HG03103 (cell line): Measurements from ENCODE around the gene SLC26A1.

Source experiments
- ATAC-seq: cut with Tn5 transposase; IDR thresholded peaks from one replicate; pipeline ENCODE4 v1.9.1; 2021; ENCODE audit warnings: low read depth; ENCODE audit not compliant: unreplicated experiment

Gene SLC26A1

DNA sequence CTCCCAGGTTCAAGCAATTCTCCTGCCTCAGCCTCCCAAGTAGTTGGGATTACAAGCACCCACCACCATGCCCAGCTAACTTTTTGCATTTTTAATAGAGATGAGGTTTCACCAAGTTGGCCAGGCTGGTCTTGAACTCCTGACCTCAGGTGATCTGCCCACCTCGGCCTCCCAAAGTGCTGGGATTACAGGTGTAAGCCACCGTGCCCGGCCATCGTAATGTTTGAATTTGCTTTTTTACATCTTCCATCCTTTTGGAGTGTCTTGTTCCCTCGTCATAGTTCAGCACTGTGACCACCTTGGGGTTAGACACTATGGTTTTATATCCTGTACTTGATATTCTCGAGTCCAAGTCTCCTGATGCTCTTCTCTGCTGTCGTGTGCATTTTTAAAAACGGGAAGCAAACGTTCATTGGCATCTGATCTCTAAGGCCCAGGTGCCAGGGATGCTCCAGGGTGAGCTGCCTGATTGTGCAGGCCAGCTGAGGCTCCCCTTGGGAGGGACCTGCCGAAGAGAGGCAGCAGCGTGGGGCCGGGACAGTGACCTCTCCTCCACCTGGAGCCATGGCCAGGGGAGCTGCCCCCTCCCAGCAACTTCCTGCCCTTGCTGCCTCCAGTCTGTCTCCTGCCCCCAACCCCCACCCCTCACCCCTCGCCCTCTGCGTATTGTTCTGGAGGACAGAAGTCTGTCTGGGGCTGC, 36.5 kb downstream of the SLC26A1 start:
- ATAC-seq, result no peak

- ATAC-seq, result no peak
These were observed 37.2 kb downstream of the SLC26A1 start for GRCh38 chr4:955931-956381.

GRCh38 chr4:955161-955921, 37.9 kb downstream of the SLC26A1 start:
- ATAC-seq, result no peak

- no peak for ATAC-seq
These were observed 38.8 kb downstream of the SLC26A1 start for GRCh38 chr4:954211-955020.

DNA sequence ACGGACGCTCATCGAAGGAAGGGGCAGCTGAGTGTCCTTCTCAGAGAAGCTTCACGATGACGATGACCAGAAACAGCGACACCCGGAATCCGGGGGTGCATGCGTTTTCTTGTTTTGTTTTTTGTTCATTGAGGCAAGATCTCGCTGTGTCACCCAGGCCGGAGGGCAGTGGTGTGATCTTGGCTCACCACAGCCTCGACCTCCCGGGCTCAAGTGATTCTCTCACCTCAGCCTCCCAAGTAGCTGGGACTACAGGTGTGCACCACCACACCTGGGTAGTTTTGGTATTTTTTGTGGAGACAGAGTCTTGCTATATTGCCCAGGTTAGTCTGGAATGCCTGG, 39.7 kb downstream of the SLC26A1 start:
- no peak for ATAC-seq

DNA sequence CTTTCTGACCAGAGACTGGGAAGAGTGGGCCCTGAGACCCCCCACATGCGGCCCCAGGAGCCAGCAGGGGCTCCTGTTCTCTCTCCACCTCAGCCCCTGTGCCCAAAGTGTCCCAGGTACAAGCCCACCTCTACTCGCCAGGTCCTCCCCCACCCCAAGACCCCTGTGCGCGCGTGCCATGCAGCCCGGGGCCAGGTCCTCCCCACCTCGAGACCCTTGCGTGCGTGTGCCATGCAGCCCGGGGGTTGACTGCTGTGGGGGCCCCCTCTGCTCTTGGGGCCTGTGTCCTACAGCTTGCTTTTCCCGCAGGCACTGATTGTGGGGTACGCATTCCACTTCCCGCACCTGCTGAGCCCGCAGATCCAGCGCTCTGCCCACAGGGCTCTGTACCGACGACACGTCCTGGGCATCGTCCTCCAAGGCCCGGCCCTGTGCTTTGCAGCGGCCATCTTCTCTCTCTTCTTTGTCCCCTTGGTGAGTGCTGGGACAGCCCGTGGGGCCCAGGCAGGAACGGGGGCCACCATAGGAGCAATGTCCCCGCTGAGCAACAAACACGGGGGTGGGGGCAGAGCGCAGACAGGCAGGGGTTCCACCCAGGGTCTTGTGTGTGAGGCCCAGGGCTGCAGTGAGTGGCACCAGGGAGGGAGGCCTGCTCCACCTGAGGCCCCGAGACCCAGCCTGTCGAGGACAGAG, 40.2 kb downstream of the SLC26A1 start:
- no peak for ATAC-seq

GRCh38 chr4:951594-952468, 41.4 kb downstream of the SLC26A1 start:
- ATAC-seq, result no peak

GRCh38 chr4:951186-951585, 42.0 kb downstream of the SLC26A1 start:
- no peak for ATAC-seq

- ATAC-seq, result no peak
These were observed 42.8 kb downstream of the SLC26A1 start for GRCh38 chr4:950136-951020.

DNA sequence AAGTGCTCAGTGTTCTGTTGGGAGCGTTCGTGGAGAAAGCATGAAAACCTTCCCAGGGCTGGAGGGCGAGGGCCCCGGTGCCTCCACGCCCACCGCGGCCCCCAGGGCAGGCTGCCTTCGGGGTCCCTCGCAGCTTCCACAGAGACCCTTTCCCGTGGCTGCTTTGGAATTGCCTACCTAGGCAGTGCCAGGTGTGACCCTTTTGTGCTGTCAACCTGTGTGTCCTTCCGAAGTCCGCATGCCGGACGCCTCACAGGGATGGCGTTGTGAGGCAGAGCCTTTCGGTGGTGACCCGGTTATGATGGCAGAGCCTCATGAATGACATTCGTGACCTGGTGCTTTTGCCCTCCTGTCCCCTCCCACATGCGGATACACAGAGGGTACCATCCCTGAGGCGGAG, 43.5 kb downstream of the SLC26A1 start:
- ATAC-seq, result no peak

DNA sequence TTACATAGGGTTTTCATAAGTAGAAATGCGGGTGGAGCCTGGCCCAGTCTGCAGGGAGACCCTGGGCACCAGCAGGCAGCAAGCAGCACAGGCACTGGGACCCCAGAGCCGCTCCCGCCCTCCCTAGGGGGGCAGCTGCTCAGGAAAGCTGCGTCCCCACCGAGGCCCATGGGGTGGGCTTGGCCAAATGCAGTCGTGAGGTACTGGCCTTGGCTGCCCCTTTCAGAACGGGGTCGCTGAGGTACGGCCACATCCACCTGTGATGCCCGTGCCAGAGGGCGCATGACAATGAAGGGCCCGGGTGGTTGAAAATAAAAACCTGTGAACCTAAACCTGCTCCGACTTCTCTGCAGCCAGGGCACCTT, 44.3 kb downstream of the SLC26A1 start:
- no peak for ATAC-seq

DNA sequence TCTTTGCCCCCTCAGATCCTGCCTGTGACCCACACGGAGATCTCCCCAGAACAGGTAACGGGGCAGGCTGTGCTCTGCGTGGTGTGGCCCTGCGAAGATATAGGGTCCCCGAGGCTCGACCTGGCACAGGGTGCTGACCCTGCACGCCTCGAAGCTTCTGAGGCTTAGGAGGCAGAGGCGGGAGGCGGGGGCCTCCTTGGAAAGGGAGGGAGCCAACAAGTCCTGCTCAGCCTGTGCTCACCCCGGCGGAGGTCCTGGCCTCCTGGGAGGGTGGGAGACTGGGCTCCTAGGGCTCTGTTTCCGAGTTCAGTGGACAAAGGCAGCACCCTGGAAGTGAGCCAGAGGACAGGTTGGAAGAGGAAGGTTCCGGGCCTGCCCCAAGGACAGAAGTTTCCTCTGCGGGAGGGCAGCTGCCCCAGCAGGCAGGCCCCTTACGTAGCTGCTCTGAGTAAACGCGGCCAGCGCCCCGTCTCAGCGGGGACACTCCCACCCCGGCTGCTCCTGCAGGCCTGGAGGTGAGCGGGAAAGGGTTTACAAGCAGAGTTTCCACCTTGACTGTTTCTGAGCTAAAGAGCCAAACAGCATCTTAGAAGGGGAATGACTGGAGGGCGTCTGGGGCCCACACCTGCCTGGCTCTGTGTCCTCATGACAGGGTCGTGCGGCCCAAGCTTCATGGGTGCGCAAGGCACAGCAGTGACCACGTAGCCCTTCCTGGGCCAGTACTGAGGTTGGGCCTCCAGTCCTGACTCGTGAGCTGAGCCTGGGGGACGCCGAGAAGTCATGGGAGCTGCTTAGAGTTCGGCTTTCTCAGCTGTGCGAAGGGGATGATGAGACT, 44.9 kb downstream of the SLC26A1 start:
- no peak for ATAC-seq

DNA sequence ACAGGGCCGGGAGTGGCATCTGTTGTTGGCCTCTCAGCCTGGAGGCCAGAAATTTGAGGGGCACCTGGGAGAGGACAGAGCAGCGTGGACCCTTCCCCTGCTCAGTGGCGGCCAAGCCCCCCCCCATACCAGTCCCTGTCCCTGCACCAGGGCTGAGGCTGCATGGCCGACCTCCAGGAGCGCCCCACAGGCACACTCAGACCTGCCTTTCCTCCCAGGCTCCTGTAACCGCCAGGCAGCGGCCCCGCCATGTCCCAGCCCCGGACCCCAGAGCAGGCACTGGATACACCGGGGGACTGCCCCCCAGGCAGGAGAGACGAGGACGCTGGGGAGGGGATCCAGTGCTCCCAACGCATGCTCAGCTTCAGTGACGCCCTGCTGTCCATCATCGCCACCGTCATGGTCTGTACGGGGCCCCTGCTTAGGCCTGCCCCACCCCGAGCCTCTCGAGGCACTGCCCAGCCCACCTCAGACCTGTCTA, 45.7 kb downstream of the SLC26A1 start:
- ATAC-seq, result no peak

DNA sequence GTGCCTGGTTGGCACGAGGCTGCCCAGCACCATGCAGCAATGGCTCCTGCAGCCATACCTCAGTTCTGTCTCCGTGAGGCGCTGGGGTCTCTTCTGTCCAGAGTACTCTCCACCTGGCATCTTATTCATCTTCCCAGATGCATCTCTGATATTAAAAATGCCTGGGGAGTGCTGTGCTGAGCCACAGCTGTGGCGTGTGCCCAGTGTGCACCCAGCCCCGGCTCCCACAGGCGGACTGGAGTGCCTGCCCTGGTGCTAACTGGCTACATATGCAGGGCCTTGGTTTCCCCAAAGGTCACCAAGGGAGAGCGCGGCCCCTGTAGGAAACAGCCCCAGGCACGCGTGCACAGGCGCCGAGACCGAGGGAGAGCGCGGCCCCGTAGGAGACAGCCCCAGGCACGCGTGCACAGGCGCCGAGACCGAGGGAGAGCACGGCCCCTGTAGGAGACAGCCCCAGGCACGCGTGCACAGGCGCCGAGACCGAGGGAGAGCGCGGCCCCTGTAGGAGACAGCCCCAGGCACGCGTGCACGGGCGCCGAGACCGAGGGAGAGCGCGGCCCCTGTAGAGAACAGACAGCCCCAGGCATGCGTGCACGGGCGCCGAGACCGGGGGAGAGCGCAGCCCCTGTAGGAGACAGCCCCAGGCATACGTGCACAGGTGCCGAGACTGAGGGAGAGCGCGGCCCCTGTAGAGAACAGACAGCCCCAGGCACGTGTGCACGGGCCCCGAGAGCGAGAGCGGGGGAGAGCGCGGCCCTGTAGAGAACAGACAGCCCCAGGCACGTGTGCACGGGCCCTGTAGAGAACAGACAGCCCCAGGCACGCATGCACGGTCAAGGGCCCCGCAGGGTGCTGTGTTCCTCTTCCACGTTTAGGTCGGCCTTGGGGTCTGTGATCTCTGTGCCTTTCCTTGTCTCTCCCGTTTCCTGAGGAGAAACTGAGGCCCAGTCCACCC, 46.4 kb downstream of the SLC26A1 start:
- no peak for ATAC-seq

GRCh38 chr4:946103-946450, 47.1 kb downstream of the SLC26A1 start:
- no peak for ATAC-seq

DNA sequence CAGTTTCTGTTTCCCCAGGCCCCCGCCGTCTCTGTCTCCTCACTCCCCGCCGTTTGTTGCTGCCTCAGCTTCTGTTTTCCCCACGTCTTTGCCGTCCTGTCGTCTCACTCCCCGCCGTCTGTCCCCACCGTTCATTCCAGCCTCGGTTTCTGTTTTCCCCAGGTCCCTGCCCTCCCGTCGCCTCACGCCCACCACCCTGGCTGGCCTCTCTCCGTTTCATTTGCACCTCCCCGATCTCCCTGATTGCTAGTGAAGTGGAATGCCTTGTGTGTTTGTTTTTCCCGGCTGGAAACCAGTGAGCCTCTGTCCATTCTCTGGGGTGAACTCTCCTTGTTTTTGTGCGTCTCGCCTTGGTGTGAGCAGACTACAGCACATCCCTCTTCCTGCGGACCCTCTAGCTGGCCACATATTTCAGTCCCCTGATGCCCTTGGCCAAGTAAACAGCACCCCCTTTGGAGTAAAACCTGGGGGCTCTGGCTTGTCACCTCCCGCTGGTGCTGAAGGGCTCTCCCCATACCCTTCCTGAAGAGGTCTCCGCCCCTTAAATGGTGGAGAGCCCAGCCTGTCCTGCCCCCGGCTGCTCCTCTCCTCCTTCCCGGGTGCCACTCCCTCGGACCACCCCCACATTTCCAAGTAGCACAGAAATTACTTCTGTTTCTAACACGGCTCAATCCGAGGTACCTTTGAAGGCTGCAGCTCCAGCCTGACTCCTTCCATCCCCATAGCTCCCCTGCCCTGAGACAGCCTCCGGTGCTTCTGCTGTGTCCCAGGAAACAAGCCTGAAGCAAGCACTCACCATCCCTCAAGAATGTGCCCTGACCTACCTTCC, 47.7 kb downstream of the SLC26A1 start:
- no peak for ATAC-seq
